Omental fat pad (tissue), 4 donors: ENCODE data around the gene GRIK3. TPM values are rescaled to one million over a fixed set of nuclear protein-coding genes. Genes with fewer than 3 reads are reported as not detected.

Source experiments
- ATAC-seq: fragments of 150-250 bp; one replicate; pipeline ENCODE4 v1.9.1; 2016; ENCODE audit warnings: mild to moderate bottlenecking, moderate library complexity; ENCODE audit not compliant: low FRiP score
- DNase-seq: peaks from one replicate; pipeline ENCODE4 v3.0.0-alpha.2; 2019; ENCODE audit warnings: low spot score
- CTCF ChIP-seq, 3 donors: fragments of 450-650 bp; IDR thresholded peaks; one replicate each; pipeline ENCODE4 v1.5.1; 2016 to 2017; ENCODE audit warnings: antibody characterized with exemption in 3 of 3, mild to moderate bottlenecking in 3 of 3, moderate library complexity in 2 of 3
- total RNA-seq, 4 donors: library from RNA; depleted of rRNA; stranded (reverse); fragments of >200 nt; gene quantifications; one replicate each; pipeline ENCODE4 v1.1.0, GENCODE V29; 2016

GRIK3 gene
- total RNA-seq, 4 donors from 2014 or later = 0.09 to 0.79 TPM; not detected in 2

- ATAC-seq (no peak), DNase-seq (no peak)
- no peak for TF ChIP-seq CTCF (IDR thresholded peaks at IDR 0.05)
These were observed 95.5 kb downstream of the GRIK3 start for GRCh38 chr1:36938819-36939218.

GRCh38 chr1:36937371-36937770 lies 96.9 kb downstream of the GRIK3 start:
- no peak for DNase-seq
- TF ChIP-seq CTCF (IDR thresholded peaks at IDR 0.05) = no peak
- ATAC-seq = no peak

- ATAC-seq (no peak), DNase-seq (no peak)
- TF ChIP-seq CTCF (IDR thresholded peaks at IDR 0.05) = no peak
These were observed 100.3 kb downstream of the GRIK3 start for GRCh38 chr1:36934061-36934460.

GRCh38 chr1:36927826-36928225 lies 106.5 kb downstream of the GRIK3 start:
- DNase-seq (no peak), ATAC-seq (no peak)

GRCh38 chr1:36925251-36925650 lies 109.1 kb downstream of the GRIK3 start:
- DNase-seq = no peak
- no peak for ATAC-seq
- TF ChIP-seq CTCF (IDR thresholded peaks at IDR 0.05) = no peak

More at GRCh38 chr1:36927826-36928225, 106.5 kb downstream of the GRIK3 start:
- TF ChIP-seq CTCF (IDR thresholded peaks at IDR 0.05) = no peak

GRCh38 chr1:36924282-36924811 lies 110.0 kb downstream of the GRIK3 start:
- ATAC-seq (no peak), DNase-seq (no peak)
- no peak for TF ChIP-seq CTCF (IDR thresholded peaks at IDR 0.05)

GRCh38 chr1:36922593-36923426 lies 111.5 kb downstream of the GRIK3 start:
- DNase-seq = no peak

More at GRCh38 chr1:36922593-36923426, 111.5 kb downstream of the GRIK3 start:
- ATAC-seq = no peak
- TF ChIP-seq CTCF (IDR thresholded peaks at IDR 0.05) = no peak
